Measurements from ENCODE around the gene PAFAH1B2.

The PAFAH1B2 gene

DNA sequence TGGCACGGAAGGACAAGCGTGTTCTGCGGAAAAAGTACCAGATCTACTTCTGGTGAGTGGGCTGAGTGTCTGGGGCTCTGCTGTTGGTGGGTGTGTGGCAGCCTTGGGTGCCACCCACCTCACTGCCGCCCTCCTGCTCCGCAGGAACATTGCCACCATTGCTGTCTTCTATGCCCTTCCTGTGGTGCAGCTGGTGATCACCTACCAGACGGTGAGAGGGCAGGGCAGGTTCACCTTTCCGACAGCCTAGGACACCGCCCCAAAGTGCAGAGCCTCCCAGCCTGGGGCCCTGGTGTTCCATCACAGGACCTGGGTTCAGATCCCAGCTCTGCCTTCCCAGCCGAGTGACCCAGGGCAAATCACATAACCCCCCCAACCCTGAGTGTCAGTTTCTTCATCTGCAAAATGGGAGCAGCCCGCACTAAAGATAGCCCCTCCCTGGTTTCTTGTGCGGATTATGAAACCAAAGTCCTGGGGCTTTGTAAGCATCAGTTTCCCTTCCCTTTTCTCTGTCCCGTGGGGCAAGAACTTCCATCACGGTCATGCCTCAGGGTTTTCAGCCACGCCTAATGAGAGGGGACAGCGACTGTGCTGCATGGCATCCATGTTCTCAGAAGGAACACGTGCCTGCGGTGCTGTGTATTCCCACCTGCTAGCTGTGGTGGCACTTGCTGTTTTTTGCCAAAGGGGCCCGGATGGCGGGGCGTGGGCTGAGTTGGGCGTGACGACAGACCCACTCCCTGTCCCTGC is 45.3 kb downstream of the PAFAH1B2 start:
- no peak for DNase-seq

DNA sequence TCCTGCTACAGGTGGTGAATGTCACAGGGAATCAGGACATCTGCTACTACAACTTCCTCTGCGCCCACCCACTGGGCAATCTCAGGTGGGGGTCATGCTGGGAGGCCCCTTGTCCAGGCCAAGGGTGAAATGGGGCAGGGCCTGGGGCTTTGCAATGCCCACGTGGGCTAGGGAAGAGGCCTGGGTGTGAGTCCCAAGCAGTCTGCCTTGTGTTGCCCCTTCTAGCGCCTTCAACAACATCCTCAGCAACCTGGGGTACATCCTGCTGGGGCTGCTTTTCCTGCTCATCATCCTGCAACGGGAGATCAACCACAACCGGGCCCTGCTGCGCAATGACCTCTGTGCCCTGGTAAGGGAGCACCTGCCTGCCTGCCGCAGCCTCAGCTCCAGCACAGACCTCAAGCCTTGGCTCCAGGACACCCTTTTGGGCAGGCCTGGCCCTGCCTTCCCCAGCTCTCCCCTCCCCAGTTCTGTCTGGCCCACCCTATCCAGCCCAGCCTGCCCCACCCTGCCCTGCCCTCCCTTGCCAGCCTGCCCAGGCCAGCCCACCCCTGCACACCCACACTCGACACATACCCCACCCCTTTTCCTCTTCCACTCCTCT is 46.0 kb downstream of the PAFAH1B2 start:
- no peak for DNase-seq

DNA sequence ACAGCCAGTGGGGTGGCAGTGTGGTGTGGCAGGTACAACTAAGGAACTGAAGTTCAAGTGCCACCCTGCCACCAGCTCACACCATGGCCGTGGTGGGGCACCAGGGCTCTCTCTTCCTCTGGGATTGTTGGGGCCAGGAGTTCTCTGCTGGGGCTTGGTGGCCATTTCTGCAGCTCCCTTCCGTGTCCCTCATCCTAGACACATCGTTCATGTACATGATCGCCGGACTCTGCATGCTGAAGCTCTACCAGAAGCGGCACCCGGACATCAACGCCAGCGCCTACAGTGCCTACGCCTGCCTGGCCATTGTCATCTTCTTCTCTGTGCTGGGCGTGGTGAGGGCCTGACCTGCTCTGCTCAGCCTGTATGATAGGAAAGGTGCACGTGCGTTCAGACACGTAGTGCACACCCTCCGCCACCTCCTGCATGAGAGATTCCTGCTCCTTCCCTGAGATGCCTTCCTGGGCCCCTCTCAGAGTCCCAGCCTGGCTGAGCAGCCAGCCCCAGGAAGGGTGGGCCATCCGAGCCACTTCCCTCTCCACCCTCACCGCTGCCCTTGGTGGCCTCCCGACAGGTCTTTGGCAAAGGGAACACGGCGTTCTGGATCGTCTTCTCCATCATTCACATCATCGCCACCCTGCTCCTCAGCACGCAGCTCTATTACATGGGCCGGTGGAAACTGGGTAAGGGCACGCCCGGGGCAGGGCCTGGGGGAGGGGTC is 47.8 kb downstream of the PAFAH1B2 start:
- no peak for DNase-seq

DNA sequence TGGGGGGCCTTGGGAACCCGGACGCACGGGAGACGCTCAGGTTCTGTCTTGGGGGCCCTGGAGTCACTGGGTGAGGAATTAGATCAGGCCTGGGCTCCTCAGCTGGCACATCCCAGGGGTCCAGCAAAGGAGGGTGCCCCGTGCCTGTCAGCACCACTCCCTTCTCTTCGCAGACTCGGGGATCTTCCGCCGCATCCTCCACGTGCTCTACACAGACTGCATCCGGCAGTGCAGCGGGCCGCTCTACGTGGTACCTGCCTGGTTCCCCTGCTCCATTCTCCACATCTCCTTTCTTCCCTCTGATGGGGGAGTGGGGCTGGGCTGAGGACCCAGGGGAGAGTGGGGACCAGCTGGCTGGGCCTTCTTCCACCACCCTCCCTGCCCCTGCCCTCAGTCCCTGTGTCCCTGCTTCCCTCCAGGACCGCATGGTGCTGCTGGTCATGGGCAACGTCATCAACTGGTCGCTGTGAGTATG is 48.4 kb downstream of the PAFAH1B2 start:
- DNase-seq, result no peak

DNA sequence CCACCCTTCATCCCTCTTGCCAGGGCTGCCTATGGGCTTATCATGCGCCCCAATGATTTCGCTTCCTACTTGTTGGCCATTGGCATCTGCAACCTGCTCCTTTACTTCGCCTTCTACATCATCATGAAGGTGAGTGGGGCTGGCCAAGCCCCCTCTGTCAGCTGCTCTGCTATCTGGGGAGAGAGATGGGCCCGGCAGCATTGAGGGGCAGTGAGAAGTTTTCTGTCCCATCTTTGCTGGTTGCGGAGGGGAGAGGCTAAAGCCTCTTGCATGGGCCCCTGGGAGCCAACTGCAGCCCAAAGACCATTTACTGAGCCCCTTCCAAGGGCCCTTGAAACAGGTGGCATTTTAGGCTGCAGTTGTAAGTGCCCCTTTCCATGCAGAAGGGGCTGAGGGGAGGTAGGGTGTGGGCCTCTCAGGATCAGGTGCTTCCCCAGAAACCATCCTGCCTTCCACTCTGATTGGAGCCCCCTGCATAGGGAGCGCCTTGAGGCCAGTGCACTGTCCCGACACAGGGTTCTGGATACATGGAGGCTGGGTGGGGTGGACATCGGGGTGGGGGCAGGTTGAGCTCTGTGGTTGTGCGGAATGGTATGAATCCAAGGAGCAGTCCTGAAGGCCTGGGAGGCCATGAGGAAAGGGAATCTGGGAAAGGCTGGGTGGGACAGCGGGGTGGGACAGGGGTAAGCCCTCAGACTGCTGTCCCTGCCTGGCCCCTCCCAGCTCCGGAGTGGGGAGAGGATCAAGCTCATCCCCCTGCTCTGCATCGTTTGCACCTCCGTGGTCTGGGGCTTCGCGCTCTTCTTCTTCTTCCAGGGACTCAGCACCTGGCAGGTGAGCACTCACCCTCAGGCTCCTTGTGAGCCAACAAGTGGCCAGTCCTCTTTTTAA is 49.3 kb downstream of the PAFAH1B2 start:
- no peak for DNase-seq

DNA sequence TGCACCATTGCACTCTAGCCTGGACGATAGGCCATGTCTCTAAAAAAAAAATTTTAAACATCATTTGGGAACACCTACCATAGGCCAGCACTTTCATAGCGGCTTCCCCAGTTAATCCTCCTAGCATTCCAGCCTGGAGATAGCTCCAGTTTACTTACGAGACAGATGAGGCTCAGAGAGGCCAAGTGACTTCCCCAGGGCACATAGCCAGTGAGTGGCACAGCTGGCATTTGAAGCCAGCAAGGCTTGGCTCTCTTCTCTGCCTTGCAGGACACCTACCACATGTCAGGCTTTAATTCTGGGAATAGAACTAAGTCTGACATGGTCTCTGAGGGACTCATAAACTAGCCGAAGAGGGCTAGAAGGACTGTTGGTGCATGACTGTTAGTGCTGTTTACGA is 50.2 kb downstream of the PAFAH1B2 start:
- DNase-seq, result no peak

DNA sequence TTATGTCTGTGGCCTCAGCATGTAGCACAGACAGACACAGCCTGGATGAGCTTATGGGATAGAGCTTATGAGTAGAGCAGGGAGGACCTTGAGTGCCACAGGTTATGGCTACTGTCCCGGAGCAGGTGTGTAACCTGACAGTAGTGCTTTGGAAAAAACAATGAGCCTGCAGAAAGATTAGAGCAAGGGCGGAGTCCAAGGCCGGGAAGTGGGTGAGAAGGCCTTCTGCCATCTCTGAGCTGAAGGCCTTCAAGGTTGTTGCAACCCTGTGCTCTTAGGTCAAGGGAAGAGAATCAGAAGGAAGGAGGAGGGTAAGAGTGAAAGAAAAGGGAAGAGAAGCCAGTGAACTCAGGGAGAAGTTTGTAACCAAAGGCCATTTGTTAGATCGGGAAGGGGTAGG is 51.2 kb downstream of the PAFAH1B2 start:
- no peak for DNase-seq

DNA sequence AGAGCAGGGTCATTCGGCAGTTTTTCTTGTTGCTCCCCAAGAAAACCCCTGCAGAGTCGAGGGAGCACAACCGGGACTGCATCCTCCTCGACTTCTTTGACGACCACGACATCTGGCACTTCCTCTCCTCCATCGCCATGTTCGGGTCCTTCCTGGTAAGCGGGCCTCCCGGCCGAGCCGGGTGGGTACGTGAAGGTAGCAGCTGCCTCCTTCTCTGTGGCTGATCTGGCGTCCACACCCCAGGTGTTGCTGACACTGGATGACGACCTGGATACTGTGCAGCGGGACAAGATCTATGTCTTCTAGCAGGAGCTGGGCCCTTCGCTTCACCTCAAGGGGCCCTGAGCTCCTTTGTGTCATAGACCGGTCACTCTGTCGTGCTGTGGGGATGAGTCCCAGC is 51.7 kb downstream of the PAFAH1B2 start:
- DNase-seq, result no peak

DNA sequence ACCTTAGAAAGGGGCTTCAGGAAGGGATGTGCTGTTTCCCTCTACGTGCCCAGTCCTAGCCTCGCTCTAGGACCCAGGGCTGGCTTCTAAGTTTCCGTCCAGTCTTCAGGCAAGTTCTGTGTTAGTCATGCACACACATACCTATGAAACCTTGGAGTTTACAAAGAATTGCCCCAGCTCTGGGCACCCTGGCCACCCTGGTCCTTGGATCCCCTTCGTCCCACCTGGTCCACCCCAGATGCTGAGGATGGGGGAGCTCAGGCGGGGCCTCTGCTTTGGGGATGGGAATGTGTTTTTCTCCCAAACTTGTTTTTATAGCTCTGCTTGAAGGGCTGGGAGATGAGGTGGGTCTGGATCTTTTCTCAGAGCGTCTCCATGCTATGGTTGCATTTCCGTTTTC is 52.9 kb downstream of the PAFAH1B2 start:
- no peak for DNase-seq

DNA sequence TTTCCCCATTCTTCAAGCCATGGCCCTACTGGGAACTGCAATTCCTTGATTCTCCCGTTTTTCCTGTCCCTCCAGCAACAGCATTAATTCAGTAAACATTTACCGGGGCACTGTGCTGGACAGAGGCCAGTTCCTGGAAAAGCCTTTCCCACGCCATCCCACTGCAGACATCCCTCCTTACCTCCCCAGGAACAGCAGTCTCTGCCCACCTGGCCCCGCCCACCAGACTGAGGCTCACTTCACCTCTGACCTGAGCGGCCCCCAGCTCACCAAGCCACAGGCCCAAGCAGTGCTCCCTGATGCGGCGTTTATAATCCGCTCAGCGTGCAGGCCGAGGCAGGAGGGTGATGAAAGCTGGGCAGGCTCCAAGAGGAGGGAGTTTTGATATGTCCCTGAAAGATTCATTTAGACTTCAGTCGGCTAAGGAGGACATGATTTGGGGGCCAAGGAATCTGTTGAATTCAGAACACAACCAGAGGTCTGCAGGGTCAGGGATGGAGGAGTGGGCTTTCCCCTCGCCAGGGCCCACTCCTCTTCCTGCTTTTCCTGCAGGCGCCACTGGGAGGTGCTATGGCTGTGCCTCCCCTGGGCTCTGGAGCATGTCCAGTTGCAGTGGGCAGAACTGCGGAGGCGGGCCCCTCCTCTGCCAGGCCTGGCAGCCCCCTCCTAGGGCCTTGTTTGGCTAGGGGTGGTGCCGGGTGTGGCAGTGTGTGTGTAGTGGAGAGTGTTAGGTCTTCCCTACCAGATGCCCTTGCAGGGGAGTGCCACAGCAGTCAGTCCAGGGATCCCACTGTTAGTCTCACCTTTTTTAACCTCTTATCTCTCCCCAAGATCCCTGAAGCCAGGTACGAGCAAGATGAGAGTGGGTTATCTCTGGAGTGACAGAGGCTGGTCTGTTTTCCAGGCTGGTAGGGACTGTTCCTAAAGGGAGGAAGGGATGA is 53.7 kb downstream of the PAFAH1B2 start:
- no peak for DNase-seq

DNA sequence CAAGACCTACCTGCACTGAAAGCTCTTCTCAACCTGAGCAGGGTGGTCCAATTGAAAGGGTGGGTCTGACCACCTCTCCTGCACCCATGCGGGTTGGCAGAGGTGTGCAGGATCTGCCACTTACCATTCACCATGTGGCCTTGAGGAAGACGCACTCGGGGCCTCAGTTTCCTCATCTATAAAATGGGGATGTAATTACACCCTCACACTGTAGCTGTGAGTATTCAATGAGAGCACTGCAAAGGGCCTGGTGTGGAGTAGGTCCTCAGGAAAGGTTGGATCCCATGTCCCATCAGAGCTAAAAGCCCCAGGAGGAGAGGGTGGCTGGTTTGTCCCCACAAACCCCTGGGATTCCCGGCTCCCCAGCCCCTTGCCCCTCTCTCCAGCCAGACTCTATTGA is 54.5 kb downstream of the PAFAH1B2 start:
- no peak for DNase-seq

DNA sequence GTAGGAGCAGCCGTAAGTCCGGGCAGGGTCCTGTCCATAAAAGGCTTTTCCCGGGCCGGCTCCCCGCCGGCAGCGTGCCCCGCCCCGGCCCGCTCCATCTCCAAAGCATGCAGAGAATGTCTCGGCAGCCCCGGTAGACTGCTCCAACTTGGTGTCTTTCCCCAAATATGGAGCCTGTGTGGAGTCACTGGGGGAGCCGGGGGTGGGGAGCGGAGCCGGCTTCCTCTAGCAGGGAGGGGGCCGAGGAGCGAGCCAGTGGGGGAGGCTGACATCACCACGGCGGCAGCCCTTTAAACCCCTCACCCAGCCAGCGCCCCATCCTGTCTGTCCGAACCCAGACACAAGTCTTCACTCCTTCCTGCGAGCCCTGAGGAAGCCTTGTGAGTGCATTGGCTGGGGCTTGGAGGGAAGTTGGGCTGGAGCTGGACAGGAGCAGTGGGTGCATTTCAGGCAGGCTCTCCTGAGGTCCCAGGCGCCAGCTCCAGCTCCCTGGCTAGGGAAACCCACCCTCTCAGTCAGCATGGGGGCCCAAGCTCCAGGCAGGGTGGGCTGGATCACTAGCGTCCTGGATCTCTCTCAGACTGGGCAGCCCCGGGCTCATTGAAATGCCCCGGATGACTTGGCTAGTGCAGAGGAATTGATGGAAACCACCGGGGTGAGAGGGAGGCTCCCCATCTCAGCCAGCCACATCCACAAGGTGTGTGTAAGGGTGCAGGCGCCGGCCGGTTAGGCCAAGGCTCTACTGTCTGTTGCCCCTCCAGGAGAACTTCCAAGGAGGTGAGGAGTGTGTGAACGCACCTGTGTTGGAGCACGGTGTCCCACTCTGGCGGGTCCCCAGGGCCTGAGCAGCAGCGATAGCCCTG is 55.2 kb downstream of the PAFAH1B2 start, which contains the start of gene TAGLN:
TSS of gene TAGLN (plus strand) at position 318 of the 863 bp plus-strand sequence. CDS start 3,644 bp downstream, outside the sequence.
- no peak for DNase-seq

DNA sequence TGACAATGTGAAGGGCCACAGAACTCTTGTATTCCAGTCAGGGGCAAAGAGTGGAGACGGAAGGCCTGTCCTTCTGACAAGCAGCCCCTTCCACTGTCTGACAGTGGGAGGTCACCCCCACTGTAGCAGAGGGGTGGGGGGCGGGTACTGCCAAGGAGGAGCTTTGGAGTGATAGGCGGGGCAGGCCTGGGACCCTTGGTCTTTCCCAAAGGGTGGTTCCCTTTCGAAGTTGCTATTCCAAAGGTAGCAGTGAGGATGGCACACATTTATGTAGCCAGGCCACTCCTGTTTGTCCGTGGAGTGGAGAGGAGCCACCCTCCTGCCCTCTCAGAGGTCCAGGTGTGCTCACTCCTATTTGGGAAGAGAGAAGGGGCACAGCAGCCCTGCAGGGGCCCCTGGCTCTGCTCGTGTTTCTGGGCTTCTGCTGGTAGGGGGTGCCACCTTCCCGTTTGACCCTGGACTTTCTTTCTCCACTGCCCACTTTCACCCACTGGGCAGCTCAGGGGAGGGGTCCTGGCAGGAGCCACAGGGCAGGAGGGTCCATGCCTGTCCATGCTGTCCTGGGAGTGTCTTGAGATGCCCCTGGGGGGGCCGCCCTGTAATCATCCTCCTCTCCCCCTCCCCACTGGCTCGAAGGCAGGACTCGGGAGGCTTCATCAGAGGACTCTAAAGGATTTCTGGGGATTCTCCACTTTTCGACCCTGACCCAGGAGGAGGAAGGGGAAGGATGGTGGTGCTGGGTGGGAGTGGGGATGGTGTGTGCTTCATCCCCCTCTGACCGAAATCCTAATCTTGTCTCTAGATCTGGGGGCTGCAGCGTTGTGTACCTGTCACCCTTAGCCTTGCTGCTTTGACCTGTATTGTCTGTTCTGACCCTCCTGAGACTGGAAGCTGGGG is 56.1 kb downstream of the PAFAH1B2 start:
- DNase-seq, result no peak

DNA sequence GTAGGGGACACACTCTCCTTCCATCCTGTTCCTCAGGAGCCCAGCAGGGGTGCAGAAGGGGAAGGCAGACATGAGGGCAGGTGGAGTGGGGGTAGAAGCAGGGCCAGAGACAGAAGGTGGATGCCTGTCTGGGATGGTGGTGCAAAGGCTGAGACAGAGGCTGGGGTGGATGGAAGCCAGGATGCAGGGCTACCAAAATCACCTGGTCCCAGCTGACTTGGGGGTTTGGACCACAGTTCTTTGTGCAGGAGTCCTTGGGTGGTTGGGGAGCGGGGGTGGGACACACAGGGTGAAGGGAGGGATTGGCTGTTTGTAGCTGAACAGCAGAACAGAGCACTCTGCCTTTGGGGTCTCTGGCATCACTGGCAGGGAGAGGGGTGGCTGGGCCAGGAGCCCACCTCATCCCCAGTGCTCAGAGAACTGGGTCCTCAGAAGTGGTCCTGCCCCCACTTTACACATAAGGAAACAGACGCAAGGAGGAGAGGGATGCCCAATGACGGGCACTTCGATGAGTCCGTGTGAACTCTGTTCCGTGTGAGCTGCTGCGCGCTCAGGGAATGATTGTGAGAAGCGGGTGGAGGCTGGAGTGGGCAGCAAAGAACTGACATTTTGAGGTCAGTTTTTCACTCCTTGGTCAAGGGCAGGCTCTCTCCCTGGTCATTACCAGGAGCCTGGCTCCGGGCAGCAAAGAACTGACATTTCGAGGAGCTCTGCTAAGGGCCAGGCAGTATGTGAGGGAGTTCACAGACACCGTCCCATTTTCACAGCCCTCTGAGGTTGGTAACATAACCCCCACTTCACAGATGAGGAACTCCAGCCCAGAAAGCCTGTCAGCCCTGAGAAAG is 56.9 kb downstream of the PAFAH1B2 start:
- DNase-seq, result no peak

DNA sequence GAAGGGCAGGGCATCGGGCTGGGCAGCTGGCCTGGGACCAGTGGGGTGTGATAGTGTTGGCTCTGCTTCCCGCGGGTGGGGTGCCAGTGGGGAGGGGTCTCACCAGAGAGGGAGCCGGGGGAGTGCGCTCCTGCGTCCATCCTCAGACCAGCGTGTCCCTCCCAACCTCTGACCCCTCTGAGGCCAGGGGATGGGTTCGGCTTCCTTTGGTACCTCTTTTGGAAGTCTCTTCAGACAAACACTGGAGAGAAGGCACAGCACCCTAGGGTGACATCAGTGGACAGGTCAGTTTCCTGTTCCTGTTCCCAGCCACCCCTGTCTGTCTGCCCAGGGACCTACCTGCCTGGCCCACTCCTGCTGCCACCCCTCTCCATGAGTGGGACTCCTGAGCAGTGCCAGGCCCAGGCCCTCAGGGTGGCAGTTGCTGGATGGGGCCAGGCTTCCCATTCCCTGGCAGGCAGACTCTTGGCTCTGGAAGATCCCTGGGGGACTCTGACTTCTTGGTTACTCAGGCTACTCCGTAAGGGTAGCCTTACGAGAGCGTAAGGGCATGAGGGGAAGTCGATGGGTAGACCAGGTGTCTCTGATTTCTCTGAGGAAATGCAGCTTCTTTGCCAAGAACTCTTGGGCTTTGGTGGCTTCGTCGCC is 57.7 kb downstream of the PAFAH1B2 start:
- no peak for DNase-seq

DNA sequence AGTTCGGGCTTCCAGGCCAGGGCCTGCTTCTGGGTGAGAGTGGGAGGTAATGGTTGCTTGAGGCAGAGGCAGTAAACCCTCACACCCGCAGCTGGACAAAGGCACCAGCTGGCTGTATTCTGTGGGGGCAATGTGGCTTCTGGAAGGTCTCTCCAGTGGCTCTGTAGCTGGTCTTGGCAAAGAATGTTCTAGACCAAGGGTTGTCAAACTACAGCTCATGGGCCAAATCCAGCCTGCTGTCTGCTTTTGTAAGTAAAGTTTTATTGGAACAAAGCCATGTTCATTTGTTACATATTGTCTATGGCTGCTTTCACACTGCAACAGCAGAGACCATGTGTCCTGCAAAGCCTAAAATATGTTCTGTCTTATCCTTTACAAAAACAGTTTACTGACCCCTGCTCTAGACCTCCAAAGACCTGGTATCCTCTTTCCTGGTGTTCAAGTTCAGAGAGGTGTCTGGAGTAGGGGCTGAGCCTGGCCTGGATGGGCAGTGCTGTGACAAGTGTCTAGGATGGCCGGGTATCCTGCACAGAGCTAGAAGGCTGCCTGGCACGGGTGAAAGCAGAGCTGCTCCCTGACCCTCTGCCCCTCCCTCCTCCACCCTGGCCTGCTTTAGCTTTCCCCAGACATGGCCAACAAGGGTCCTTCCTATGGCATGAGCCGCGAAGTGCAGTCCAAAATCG is 58.4 kb downstream of the PAFAH1B2 start:
- DNase-seq, result no peak

DNA sequence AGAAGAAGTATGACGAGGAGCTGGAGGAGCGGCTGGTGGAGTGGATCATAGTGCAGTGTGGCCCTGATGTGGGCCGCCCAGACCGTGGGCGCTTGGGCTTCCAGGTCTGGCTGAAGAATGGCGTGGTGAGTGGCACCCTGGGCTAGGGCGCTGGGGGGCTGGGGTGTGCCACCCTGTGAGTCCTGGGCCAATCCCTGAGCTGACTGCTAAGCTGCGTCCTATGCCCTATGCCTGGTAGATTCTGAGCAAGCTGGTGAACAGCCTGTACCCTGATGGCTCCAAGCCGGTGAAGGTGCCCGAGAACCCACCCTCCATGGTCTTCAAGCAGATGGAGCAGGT is 59.0 kb downstream of the PAFAH1B2 start:
- no peak for DNase-seq

Measured in NCI-H1092 treated with DMSO at 0.1 percent for 48 hours (cell line).